ENCODE data around the gene LINGO4.
"Not testable (repeated sequence)": the region's sequence is repeated elsewhere in the genome, so short reads cannot be mapped to it uniquely, and the experiment has no call there.

Gene LINGO4

DNA sequence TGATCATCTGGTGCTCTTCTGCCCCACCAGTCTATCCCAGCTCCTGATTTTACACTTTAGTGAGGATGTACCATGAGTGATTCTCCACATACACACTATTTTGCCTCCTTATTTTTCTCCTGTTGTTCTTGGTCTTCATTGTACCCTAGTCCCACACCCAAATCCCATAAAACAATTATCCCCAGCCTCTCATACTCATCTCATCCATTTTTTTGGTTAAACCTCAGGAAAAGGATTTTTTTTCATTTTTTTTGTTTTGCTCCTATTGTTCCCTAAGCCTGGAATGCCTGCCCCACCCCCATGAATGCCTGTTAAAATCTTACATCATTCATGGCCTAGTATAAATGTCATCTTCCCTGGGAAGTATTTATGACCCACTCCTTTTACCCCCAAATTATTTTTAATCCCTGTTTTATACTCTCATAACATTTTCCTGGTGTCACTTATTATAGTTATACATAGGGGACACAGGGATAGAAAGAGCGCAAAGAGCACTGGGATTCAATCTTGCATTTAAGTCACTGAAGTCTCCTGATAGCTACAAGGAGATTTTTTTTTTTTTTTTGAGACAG lies 4.9 kb upstream of the LINGO4 start:
- no peak for DNase-seq

- DNase-seq: no peak
Measured at GRCh38 chr1:151809290-151809984, 4.2 kb upstream of the LINGO4 start.

- DNase-seq: no peak
Measured at GRCh38 chr1:151807766-151808165, 2.5 kb upstream of the LINGO4 start.

DNA sequence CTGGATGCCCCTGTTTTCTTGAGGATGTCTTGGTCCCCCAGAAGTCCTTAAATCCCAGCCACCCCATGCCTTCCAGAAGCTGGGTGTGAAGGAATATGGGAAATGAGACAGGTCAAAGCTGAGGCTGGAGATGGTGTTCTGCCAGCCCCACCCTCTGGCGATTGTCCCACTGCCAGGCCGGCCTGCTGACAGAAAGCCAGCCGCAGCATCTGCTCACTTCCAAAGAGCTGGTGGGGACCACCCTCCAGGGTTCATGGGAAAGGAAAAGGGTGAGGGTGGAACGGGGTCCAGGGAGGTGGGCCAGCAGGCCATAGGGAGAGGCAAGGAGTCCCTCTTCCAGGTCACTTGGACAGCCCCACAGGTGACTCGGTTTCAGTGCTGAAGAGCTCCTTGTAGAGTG lies 1.9 kb upstream of the LINGO4 start:
- DNase-seq: no peak

DNA sequence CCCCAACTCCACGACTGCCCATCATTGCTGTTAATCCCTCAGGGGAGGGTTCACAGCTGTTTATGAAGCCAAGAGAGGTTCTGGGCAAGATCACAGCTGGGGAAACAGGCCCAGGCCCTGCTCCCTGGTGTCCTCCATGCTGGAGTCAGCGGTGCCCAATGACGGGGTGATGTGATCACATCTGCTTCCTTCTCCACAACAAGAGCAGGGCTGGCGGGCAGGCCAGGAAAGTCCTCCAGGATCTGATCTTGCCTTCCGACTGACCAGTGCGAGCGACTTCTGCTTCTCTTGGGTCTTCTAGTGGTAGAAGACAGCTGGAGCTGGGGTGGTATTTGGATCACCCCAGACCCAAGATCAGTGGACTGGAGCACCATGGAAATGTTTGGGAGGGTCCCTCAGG lies 951 bp upstream of the LINGO4 start:
- DNase-seq: no peak

DNA sequence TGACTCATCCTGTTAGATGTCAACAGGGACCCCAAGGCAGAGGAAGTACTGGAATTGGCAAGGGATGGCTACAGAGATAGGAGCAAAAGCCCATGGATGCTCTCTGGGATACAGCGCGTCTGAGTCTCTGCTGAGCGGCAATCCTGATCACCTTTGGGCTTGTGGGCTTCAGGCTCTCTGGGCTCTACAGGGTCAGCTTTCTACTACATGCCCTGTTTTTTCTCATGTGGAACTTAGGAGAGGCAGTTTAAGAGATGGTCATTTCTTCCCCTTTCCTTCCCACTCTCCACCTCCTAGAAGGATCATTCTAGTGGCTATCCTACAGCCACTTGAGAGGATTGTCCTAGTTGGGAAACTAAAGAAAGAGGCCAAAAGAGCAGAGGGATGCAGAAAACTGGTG lies 1.3 kb downstream of the LINGO4 start:
- no peak for DNase-seq

DNA sequence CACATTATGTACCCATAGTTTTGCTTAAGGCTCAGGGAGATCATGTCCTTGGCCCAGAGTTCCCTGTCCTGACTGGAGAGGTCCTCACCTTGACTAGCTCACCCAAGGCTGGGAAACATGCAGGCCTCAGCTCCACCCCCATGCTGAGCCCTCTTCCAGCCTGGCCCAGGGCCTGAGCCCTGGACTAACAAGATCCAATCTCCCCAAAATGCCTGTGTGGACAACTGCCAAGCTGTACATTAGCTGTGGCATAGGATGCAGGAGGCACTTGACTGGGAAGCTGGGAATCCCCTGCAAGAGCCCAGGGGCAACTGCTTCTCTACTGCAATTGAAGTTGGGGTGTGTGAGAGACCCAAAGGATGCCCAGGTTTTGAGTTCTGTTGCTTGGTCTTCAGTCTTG lies 2.1 kb downstream of the LINGO4 start:
- DNase-seq: no peak

GRCh38 chr1:151802372-151802771 lies 2.8 kb downstream of the LINGO4 start:
- no peak for DNase-seq

DNA sequence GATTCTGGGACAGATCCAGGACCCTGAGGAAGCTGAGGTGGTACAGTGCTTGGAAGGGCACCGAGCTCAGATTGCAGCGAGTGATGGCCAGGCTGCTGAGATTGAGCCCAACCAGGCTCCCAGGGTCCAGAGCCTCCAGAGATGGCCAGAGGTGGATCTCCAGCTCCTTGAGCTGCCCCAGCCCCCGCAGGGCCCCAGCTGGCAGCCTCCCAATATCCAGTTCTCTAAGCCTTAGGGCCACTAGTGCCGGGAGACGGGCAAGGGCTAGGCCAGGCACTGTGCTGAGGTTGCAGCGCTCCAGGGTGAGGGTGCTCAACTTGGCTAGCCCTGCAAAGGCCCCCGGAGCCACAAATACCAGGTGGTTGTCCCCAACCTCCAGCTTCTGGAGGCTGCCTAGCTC lies 3.4 kb downstream of the LINGO4 start:
- no peak for DNase-seq

GRCh38 chr1:151801310-151801820 lies 3.9 kb downstream of the LINGO4 start:
- no peak for DNase-seq

- DNase-seq: no peak
Measured at GRCh38 chr1:151800830-151801229, 4.4 kb downstream of the LINGO4 start.

GRCh38 chr1:151799179-151800022 lies 5.8 kb downstream of the LINGO4 start:
- DNase-seq: no peak

- DNase-seq: no peak
Measured at GRCh38 chr1:151798571-151798970, 6.6 kb downstream of the LINGO4 start.

DNA sequence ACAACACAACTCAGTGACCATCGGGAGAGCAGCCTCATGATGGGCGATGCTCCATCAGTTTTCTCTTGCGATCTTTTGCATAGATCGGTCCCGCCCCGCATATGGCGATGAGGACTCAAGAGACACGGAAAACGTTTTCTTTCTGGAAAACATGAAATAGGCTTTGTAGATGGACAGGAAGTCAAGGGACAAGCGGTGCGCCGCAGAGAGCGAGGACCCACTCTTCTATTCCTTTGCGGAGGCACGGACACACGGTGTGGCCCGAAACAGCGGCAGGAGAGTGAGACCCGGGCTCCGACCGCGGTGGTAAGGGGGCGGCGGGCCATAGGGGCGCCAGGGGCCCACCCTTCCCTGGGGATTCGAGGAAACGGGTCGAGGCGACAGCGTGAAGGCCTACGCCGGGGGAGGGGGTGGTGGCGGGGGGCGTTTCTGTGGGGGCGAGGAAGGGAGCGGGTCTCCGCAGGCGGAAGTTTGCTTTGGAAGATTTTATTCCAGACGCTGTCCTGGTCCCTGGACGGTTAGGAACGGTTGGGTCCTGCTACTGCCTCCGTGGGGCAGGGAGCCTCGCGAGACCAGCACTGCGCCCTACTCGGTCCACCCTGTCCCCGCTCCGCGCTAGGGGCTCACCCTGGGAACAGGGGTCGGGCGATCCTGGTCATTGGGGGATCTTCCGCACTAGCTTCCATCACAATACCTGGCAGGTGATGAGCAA lies 14.1 kb downstream of the LINGO4 start:
- peak; percentile 69 for DNase-seq

DNA sequence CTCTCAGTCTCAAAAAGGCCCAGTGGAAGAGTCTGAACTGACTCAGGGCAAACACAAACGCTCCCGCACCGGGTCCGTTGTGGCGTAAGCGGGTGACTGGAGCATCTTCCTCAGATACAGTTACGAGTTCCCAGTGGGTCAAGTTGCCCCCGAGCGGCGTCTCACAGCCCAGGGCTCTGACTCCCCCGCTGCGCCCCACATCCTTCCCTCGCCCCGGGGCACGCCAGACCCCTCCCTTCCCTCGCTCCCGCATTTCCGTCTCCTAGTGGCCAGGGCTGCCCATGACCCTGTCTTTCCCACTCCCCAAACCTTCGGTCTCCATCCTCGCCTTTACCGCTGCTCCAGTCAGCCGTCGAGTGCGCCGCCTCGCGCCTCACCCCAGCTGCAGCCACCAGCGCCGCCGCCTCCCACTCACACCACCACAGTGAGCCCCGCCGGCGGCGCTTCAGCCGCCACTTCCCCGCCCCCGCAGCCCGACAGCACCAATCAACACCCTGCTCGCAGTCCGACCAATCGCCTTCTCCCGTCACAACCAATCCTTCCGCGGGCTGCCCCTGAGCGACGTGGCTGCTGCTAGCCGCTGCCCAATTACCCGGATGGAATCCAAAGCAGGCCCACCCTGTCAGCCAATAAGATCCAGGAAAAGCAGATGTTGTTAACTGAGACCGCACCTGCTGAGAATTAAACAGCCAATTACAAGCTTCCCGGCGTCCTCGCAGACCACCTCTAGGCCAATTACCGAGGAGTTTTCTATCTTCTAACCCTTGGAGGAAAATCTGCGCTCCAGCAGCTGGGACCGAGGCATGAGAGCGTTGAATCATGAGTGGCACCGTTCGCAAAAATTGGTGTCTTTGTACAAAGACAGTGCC lies 14.9 kb downstream of the LINGO4 start, which contains the start of gene TDRKH:
Gene TDRKH (minus strand): TSS at position 430 of the 869 bp plus-strand sequence. CDS start 7,478 bp downstream, outside the sequence.
- DNase-seq: peak; percentile 100

DNA sequence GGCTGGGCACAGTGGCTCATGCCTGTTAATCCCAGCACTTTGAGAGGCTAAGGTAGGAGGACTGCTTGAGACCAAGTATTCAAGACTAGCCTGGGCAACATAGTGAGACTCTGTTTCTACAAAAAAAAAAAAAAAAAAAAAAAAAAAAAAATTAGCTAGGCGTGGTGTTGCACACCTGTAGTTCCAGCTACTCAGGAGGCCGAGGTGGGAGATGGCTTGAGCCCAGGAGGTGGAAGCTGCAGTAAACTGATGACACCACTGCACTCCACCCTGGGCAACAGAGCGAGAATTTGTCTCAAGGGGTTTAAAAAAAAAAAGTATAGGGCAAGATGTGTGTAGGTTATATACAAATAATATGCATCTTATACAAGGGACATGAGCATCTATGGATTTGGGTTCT lies 17.5 kb downstream of the LINGO4 start:
- no peak for DNase-seq

DNA sequence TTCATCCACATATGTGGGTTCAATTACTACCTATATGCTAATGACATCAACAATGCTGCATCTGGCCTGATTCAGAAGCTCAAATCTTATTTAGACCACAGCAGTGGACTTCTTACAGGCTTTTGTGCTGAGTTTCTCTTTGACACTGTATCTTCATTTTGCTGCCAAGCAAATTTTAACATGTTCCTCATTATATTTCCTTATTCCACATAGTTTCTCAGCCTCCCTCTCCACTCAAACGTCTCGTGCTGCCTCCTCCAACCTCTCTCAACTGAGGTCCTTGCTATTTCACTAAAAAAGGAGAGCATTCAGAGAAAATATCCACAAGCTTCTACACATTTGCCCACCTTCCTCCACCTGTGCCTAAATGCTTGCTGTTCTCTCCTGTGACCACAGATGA lies 21.4 kb downstream of the LINGO4 start:
- DNase-seq: no peak

GRCh38 chr1:151782741-151783140 lies 22.5 kb downstream of the LINGO4 start:
- no peak for DNase-seq

DNA sequence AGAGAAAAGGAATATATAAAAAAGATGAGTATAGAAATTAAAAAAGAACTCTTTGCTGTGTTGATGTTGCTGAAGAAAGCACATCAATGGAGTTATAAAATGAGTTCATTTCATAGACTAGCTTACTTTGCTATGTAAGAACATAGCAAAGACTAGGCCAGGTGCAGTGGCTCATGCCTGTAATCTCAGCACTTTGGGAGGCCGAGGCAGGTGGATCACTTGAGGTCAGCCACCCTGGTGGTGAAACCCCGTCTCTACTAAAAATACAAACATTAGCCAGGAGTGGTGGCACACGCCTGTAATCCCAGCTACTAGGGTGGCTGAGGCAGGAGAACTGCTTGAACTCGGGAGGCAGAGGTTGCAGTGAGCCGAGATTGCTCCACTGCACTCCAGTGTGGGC lies 23.2 kb downstream of the LINGO4 start:
- not testable (repeated sequence) for DNase-seq

DNA sequence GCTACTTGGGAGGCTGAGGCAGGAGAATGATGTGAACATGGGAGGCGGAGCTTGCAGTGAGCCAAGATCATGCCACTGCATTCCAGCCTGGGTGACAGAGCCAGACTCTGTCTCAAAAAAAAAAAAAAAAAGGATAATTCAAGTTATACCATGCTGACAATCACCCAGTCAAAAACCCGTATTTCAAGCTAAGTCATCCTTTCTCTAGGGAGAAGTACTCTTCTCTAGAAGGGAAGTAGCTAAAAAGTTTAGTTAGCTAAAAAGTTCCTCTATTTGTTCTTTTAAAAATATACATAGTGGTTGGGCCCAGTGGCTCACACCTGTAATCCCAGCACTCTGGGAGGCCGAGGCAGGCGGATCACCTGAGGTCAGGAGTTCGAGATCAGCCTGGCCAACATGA lies 24.5 kb downstream of the LINGO4 start:
- DNase-seq: not testable (repeated sequence)

DNA sequence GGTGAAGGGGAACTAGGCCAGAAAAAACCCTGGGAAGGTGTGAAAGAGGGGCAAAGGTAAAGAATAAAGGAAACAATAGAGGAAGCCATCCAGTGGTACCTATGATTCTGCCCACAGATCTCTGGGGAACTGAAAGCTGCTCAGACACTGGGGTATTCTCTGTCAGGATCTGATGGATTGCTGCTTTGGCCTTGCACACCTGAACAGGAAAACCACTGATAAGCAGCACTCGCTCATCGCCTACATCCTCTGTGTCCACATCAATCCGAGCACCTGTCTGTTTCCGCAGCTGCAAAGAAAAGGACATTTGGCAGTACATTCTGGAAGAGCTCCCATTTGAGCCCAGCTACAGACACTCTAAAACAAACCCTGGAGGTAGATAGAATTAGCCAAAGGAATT lies 25.4 kb downstream of the LINGO4 start:
- DNase-seq: no peak

DNA sequence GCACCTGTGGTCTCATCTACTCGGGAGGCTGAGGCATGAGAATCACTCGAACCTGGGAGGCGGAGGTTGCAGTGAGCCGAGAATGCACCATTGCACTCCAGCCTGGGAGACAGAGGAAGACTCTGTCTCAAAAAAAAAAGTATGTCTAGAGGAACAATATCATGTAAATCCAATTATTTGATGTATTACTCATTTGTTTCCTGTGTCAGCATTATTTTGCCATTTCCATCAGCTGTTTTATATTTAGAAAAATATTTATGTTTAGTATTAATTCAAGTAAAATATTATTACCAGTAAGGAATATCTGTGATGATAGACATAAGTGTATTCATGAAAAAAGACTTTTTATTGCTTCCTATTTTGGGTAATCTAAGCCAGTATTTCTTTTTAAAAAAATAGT lies 27.9 kb downstream of the LINGO4 start:
- DNase-seq: no peak
